ENCODE data around the gene MEGF11.

The MEGF11 gene

GRCh38 chr15:66021496-66022162 lies 231.9 kb downstream of the MEGF11 start:
- Histone ChIP-seq H3K4me3 (ENCODE audit: low read depth, low read length) (no peak overlapping the region), H3K27me3 (ENCODE audit: control insufficient read depth, insufficient read depth, low read length) (no peaks in the 10 kb centered on the region), H3K9ac (ENCODE audit: low read depth, low read length) (no peak overlapping the region), H3K4me1 (ENCODE audit: control insufficient read depth, insufficient read depth, low read length) (peaks cover 18% of the 10 kb centered on the region), H3K36me3 (ENCODE audit: control insufficient read depth, insufficient read depth, low read length) (no peaks in the 10 kb centered on the region), H3K9me3 (ENCODE audit: control insufficient read depth, insufficient read depth, low read length) (no peaks in the 10 kb centered on the region)

GRCh38 chr15:66019826-66020398 lies 233.6 kb downstream of the MEGF11 start:
- no peak overlapping the region for H3K9ac ChIP-seq (ENCODE audit: low read depth, low read length)

GRCh38 chr15:66019368-66019767 lies 234.2 kb downstream of the MEGF11 start:
- no peak overlapping the region for H3K9ac ChIP-seq (ENCODE audit: low read depth, low read length)
- H3K36me3 ChIP-seq (ENCODE audit: control insufficient read depth, insufficient read depth, low read length): no peaks in the 10 kb centered on the region
- H3K4me1 ChIP-seq (ENCODE audit: control insufficient read depth, insufficient read depth, low read length): peaks cover 7% of the 10 kb centered on the region
- H3K4me3 ChIP-seq (ENCODE audit: low read depth, low read length): no peak overlapping the region
- H3K9me3 ChIP-seq (ENCODE audit: control insufficient read depth, insufficient read depth, low read length): no peaks in the 10 kb centered on the region
- H3K27me3 ChIP-seq (ENCODE audit: control insufficient read depth, insufficient read depth, low read length): no peaks in the 10 kb centered on the region

More at GRCh38 chr15:66019826-66020398, 233.6 kb downstream of the MEGF11 start:
- no peaks in the 10 kb centered on the region for H3K27me3 ChIP-seq (ENCODE audit: control insufficient read depth, insufficient read depth, low read length)
- peaks cover 10% of the 10 kb centered on the region for H3K4me1 ChIP-seq (ENCODE audit: control insufficient read depth, insufficient read depth, low read length)
- no peak overlapping the region for H3K4me3 ChIP-seq (ENCODE audit: low read depth, low read length)
- H3K9me3 ChIP-seq (ENCODE audit: control insufficient read depth, insufficient read depth, low read length): no peaks in the 10 kb centered on the region
- H3K36me3 ChIP-seq (ENCODE audit: control insufficient read depth, insufficient read depth, low read length): no peaks in the 10 kb centered on the region

- H3K9me3 ChIP-seq (ENCODE audit: control insufficient read depth, insufficient read depth, low read length): no peaks in the 10 kb centered on the region
- no peak overlapping the region for H3K9ac ChIP-seq (ENCODE audit: low read depth, low read length)
- peaks cover 6% of the 10 kb centered on the region for H3K4me1 ChIP-seq (ENCODE audit: control insufficient read depth, insufficient read depth, low read length)
- H3K4me3 ChIP-seq (ENCODE audit: low read depth, low read length): no peak overlapping the region
- H3K27me3 ChIP-seq (ENCODE audit: control insufficient read depth, insufficient read depth, low read length): no peaks in the 10 kb centered on the region
- no peaks in the 10 kb centered on the region for H3K36me3 ChIP-seq (ENCODE audit: control insufficient read depth, insufficient read depth, low read length)
These were observed 235.1 kb downstream of the MEGF11 start for GRCh38 chr15:66018488-66018797.

- Histone ChIP-seq H3K9me3 (ENCODE audit: control insufficient read depth, insufficient read depth, low read length) (no peaks in the 10 kb centered on the region), H3K4me1 (ENCODE audit: control insufficient read depth, insufficient read depth, low read length) (peaks cover 6% of the 10 kb centered on the region), H3K27me3 (ENCODE audit: control insufficient read depth, insufficient read depth, low read length) (no peaks in the 10 kb centered on the region), H3K4me3 (ENCODE audit: low read depth, low read length) (no peak overlapping the region), H3K36me3 (ENCODE audit: control insufficient read depth, insufficient read depth, low read length) (no peaks in the 10 kb centered on the region), H3K9ac (ENCODE audit: low read depth, low read length) (no peak overlapping the region)
These were observed 235.6 kb downstream of the MEGF11 start for GRCh38 chr15:66017792-66018487.

- H3K9ac ChIP-seq (ENCODE audit: low read depth, low read length): no peak overlapping the region
- peaks cover 6% of the 10 kb centered on the region for H3K4me1 ChIP-seq (ENCODE audit: control insufficient read depth, insufficient read depth, low read length)
These were observed 236.6 kb downstream of the MEGF11 start for GRCh38 chr15:66017000-66017399.

GRCh38 chr15:66016199-66016598 lies 237.4 kb downstream of the MEGF11 start:
- H3K27me3 ChIP-seq (ENCODE audit: control insufficient read depth, insufficient read depth, low read length): no peaks in the 10 kb centered on the region
- H3K9ac ChIP-seq (ENCODE audit: low read depth, low read length): no peak overlapping the region
- H3K9me3 ChIP-seq (ENCODE audit: control insufficient read depth, insufficient read depth, low read length): no peaks in the 10 kb centered on the region
- peaks cover 6% of the 10 kb centered on the region for H3K4me1 ChIP-seq (ENCODE audit: control insufficient read depth, insufficient read depth, low read length)
- no peak overlapping the region for H3K4me3 ChIP-seq (ENCODE audit: low read depth, low read length)
- H3K36me3 ChIP-seq (ENCODE audit: control insufficient read depth, insufficient read depth, low read length): no peaks in the 10 kb centered on the region

More at GRCh38 chr15:66017000-66017399, 236.6 kb downstream of the MEGF11 start:
- Histone ChIP-seq H3K36me3 (ENCODE audit: control insufficient read depth, insufficient read depth, low read length) (no peaks in the 10 kb centered on the region), H3K27me3 (ENCODE audit: control insufficient read depth, insufficient read depth, low read length) (no peaks in the 10 kb centered on the region), H3K4me3 (ENCODE audit: low read depth, low read length) (no peak overlapping the region), H3K9me3 (ENCODE audit: control insufficient read depth, insufficient read depth, low read length) (no peaks in the 10 kb centered on the region)

- H3K36me3 ChIP-seq (ENCODE audit: control insufficient read depth, insufficient read depth, low read length): no peaks in the 10 kb centered on the region
- H3K27me3 ChIP-seq (ENCODE audit: control insufficient read depth, insufficient read depth, low read length): no peaks in the 10 kb centered on the region
- peaks cover 3% of the 10 kb centered on the region for H3K4me1 ChIP-seq (ENCODE audit: control insufficient read depth, insufficient read depth, low read length)
- no peak overlapping the region for H3K9ac ChIP-seq (ENCODE audit: low read depth, low read length)
- no peak overlapping the region for H3K4me3 ChIP-seq (ENCODE audit: low read depth, low read length)
- no peaks in the 10 kb centered on the region for H3K9me3 ChIP-seq (ENCODE audit: control insufficient read depth, insufficient read depth, low read length)
These were observed 238.8 kb downstream of the MEGF11 start for GRCh38 chr15:66014635-66015182.

GRCh38 chr15:66014022-66014421 lies 239.5 kb downstream of the MEGF11 start:
- H3K9me3 ChIP-seq (ENCODE audit: control insufficient read depth, insufficient read depth, low read length): no peaks in the 10 kb centered on the region
- H3K4me1 ChIP-seq (ENCODE audit: control insufficient read depth, insufficient read depth, low read length): no peaks in the 10 kb centered on the region
- no peak overlapping the region for H3K9ac ChIP-seq (ENCODE audit: low read depth, low read length)
- H3K36me3 ChIP-seq (ENCODE audit: control insufficient read depth, insufficient read depth, low read length): no peaks in the 10 kb centered on the region
- H3K4me3 ChIP-seq (ENCODE audit: low read depth, low read length): no peak overlapping the region
- H3K27me3 ChIP-seq (ENCODE audit: control insufficient read depth, insufficient read depth, low read length): no peaks in the 10 kb centered on the region

GRCh38 chr15:66008940-66009562 lies 244.5 kb downstream of the MEGF11 start:
- no peaks in the 10 kb centered on the region for H3K27me3 ChIP-seq (ENCODE audit: control insufficient read depth, insufficient read depth, low read length)
- H3K9me3 ChIP-seq (ENCODE audit: control insufficient read depth, insufficient read depth, low read length): no peaks in the 10 kb centered on the region
- H3K9ac ChIP-seq (ENCODE audit: low read depth, low read length): no peak overlapping the region
- H3K4me1 ChIP-seq (ENCODE audit: control insufficient read depth, insufficient read depth, low read length): no peaks in the 10 kb centered on the region
- H3K36me3 ChIP-seq (ENCODE audit: control insufficient read depth, insufficient read depth, low read length): no peaks in the 10 kb centered on the region
- no peak overlapping the region for H3K4me3 ChIP-seq (ENCODE audit: low read depth, low read length)

GRCh38 chr15:66007663-66008262 lies 245.8 kb downstream of the MEGF11 start:
- no peak overlapping the region for H3K9ac ChIP-seq (ENCODE audit: low read depth, low read length)
- H3K4me1 ChIP-seq (ENCODE audit: control insufficient read depth, insufficient read depth, low read length): no peaks in the 10 kb centered on the region
- H3K4me3 ChIP-seq (ENCODE audit: low read depth, low read length): no peak overlapping the region
- H3K9me3 ChIP-seq (ENCODE audit: control insufficient read depth, insufficient read depth, low read length): no peaks in the 10 kb centered on the region
- no peaks in the 10 kb centered on the region for H3K36me3 ChIP-seq (ENCODE audit: control insufficient read depth, insufficient read depth, low read length)
- H3K27me3 ChIP-seq (ENCODE audit: control insufficient read depth, insufficient read depth, low read length): no peaks in the 10 kb centered on the region
